Liver (tissue), 5 donors: ENCODE data around the gene GCNT3. TPM values are rescaled to one million over a fixed set of nuclear protein-coding genes. Genes with fewer than 3 reads are reported as not detected.

ENCODE experiments used
- polyA plus RNA-seq, 2 donors: library from polyadenylated mRNA; stranded (reverse) in 1 of 2; unstranded in 1 of 2; fragments of 200-250 nt in 1 of 2; fragments of >200 nt in 1 of 2; fragmentation: Nextera tagmentation in 1 of 2; extraction: Ambion mirVana in 1 of 2; gene quantifications; one replicate each; pipeline versions ENCODE4 v1.2.1 to v1.2.3, GENCODE V29; 2013 to 2015
- small RNA-seq: library from RNA; depleted of rRNA; stranded (forward); fragments of <200 nt; gene quantifications from one replicate; pipeline ENCODE3, GENCODE V24; 2014
- total RNA-seq, 2 donors: library from RNA; depleted of rRNA; stranded (reverse); fragments of >200 nt; gene quantifications; one replicate each; pipeline ENCODE4 v1.2.3, GENCODE V29; 2014
- donor health status: healthy.
- donor health status: healthy.
- donor health status: healthy.

The GCNT3 gene
- total and polyA plus RNA-seq, 4 donors, result 0.14 to 0.37 TPM; not detected in 2

Small RNA genes within 50 kb of the gene (small RNA-seq; reads per million reads assigned to genes)
- gene RNA5SP396, result not detected

Other genes with a start within 250 kb of the GCNT3 start
- 10 to 100 TPM in 1 of 2 donors, 1 to 10 TPM in 1; 6.7 to 70.9 TPM for gene MYO1E, start 238.9 kb upstream of the GCNT3 start, total RNA-seq
- gene MYO1E, start 238.9 kb upstream of the GCNT3 start, polyA plus RNA-seq, result 10 to 100 TPM; 13.6 to 29.6 TPM
- under 1 TPM; under 0.01 to 0.05 TPM for gene FAM81A, start 173.6 kb upstream of the GCNT3 start, total RNA-seq
- gene FAM81A, start 173.6 kb upstream of the GCNT3 start, polyA plus RNA-seq, result under 1 TPM; 0.09 to 0.13 TPM
- 10 to 100 TPM; 11.7 to 24.9 TPM for gene GTF2A2, start 45.7 kb downstream of the GCNT3 start, total RNA-seq
- 100 to 1,000 TPM in 1 of 2 donors, 10 to 100 TPM in 1; 29.6 to 101 TPM for gene GTF2A2, start 45.7 kb downstream of the GCNT3 start, polyA plus RNA-seq
- gene BNIP2, start 77.5 kb downstream of the GCNT3 start, total RNA-seq, result 10 to 100 TPM; 32.4 to 73.6 TPM
- 10 to 100 TPM; 17.4 to 26.7 TPM for gene BNIP2, start 77.5 kb downstream of the GCNT3 start, polyA plus RNA-seq